ENCODE results near the gene COL4A2.
A peak's percentile ranks its signal among the peaks of the same experiment; 100 is the strongest.

The COL4A2 gene

DNA sequence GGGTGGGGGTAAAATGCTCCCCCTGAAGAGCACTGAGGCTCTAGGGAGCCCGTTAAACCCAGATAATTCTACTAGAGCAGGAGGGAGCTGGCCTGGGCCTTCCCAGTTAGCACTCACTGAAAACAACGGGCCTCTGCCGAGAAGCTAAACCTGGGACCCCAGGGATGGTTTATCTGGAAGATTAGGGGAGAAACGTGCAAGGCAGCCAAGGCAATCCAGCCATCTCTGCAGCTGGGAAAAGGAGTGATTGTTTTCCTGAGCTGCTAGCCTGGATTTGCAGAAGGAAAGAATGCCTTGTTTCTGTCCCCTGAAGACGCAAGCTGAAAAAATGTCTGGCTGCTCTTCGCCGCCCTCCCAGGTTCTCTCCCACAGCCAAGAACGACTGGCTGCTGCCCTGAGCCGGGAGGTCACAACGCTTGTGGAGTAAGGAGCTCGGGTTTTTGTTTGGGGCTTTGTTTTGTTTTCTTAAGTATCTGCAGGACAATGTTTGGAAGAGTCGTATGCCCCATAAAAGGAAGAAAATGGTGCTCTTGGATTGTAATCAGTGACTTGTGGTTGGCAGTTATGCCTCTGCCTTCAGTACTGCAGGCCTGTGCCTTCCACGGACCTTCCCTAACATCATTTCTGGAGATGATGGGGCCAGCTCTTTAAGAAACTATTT lies 31.5 kb downstream of the COL4A2 start:
- no peak for DNase-seq (ENCODE audit: low read depth in 3 of 3, low spot score in 1 of 3)

DNA sequence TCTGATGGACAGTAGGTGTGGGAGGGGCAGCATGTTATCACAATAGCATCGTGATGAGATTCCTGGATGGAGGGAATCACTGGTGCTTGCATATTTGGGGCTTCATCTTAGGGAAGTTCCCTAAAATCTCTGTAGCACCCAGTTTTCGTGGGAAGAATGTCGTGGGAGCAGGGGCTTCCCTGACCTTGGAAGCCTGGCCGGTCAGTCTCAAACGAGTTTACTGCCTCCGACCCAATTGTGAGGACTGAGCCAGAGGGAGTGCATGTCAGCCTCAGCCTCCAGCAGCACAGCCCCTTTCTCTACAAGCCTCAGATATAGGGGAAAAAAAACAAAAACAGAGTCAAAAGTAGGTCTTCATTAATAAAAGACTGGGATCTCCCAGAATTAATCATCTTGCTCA lies 32.2 kb downstream of the COL4A2 start:
- no peak for DNase-seq (ENCODE audit: low read depth in 3 of 3, low spot score in 1 of 3)

DNA sequence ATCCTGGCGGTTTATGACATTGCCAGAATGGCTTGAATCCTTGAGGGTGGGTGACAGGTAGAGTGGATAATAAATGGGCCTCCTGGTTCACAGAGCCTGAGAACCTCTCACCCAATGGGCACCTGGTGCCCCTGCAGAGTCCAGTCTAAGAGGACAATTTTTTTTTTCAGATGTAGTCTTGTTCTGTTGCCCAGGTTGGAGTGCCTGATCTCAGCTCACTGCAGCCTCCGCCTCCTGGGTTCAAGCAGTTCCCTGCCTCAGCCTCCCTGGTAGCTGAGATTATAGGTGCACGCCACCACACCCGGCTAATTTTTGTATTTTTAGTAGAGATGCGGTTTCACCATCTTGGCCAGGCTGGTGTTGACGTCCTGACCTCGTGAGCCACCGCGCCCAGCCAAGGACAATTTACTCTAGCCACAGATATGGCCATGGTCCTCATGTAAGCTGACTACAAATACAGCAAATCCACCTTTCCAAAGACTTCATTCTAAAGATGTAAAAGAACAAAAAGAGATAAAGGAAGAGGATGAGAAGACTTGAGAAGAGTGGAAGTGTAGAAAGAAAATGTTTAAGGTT lies 33.0 kb downstream of the COL4A2 start:
- DNase-seq (ENCODE audit: low read depth in 3 of 3, low spot score in 1 of 3) = no peak

DNA sequence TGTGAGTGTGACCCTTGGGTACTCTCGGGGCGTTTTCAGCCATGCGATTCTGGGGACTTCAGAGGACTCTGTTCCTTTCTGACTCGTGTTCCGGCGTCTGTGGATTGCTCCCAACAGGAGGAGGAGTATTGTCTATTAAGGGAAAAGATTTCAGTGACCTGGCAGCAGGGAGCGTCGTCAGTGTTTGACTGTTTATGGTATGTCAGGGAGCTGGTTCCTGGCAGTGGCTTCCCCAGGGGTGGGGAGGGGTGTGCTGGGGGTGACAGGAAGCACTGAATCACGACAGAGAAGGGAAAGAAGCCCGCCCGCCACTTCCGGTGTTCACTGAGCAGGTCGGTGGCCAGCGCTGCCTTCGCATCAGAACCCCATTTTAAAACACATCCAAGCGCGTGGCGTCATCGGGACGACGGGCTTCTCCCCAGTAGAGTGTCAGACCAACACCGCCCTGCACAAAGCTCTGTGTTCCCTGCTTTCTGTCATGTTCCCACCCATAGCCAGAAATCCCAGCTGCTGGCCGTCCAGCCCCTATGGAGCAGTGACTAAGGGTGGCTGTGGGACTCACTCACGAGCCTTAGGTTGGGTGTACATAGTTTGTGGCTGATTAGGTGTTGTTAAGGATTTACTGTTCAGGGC lies 33.8 kb downstream of the COL4A2 start:
- peak in 2 of 3 donors; percentile 22 to 36 for DNase-seq (ENCODE audit: low read depth in 3 of 3, low spot score in 1 of 3)

DNA sequence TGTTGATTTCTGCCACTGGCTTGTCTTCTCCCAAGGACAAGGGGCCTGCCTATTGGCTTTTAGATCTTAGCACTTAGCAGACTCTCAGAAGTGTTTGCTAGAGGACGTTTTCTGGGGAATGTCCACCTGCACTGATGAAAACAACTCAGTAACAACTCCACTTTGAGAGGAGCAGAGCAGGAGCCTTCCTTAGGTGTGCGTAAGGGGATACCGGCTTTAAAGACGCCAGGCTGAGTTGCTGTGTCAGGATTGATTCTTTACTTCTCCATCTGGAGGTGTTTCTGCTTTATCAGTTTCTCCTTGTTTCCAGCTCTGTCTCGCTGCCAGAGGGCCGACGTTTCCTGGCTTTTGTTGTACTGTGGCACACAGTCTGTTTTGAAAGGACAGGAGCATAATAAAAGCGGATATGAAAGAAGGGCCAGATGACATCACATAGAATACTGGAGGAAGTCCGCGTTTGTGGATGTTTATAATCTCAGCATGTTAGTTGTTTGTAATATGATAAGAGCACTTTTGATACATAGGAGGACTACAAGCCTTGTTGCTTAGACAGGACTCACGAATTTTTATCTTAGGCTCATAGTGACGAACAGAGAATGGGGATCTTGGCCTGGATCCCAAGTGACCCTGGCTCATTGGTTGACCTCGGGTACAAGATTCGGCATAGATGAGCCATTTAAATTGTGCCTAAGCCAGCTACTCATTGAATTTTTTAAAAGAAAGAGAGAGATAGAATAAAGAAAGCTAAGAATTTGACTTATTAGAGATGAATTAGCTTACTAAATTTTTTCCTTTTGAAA lies 34.6 kb downstream of the COL4A2 start:
- DNase-seq (ENCODE audit: low read depth in 3 of 3, low spot score in 1 of 3) = no peak

DNA sequence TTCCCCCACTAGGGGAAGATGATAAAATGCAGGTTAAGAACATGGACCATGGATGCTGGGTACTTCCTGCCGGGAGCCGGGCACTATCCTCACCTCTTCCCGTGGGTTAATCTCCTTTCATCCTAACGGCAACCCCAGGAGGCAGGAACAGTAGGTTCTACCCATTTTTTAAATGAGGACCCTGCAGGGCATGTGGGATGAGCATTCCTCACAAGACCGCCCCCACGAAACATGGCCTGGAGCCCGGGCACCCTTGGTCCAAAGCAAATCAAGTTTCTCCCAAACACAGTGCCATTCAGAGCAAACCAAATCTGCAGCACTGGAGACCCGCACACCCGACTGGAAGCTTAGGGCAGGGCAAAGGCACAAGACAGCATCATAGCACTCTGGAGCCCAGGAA lies 35.4 kb downstream of the COL4A2 start:
- no peak for DNase-seq (ENCODE audit: low read depth in 3 of 3, low spot score in 1 of 3)

DNA sequence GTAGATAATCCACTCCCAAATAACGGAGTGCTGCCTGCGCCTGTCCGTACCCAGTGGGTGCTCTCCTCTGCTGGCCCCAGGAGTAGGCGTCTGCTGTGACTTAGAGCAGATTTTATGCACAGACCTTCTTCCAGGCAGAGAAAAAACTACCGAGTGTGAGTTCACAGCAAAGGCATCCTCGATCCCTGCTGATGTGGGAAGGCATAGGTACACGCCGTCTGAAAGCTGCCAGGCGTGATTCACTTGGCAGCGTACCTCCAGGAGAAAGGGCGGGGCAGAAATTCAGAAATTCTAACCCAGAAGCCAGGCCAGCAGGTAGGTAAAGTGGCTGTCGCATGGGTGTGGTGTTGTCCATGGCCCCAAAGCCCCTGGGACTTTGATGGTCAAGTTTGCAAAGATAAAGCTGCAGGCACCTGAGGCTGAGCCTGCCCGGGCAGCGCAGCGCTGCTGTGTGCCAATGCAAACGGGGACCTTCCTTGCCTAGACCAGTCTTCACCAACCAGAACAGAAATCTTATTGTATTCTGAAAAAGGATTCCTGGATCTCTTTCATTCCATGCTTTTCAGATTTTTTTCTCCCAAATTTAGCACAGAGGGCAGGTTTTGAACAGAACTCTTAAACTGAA lies 36.3 kb downstream of the COL4A2 start:
- no peak for DNase-seq (ENCODE audit: low read depth in 3 of 3, low spot score in 1 of 3)

DNA sequence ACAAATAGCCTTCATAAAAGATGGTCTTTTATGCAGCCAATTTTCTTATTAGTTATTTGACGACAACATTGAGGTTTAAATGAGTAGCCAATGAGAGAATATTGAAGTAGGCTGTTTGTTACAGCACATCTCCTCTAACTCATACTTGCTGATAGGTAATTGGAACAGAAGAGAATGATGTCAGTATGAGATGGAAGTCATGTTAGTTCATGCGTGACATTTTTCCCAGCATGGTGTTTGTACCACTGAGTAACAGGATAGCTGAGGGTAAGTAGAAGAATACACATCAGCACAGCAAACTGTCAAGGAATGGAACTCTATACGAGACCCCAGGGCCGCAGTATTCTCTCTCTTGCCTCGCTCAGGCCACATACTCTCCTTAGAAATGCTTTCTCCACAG lies 37.2 kb downstream of the COL4A2 start:
- DNase-seq (ENCODE audit: low read depth in 3 of 3, low spot score in 1 of 3) = no peak

DNA sequence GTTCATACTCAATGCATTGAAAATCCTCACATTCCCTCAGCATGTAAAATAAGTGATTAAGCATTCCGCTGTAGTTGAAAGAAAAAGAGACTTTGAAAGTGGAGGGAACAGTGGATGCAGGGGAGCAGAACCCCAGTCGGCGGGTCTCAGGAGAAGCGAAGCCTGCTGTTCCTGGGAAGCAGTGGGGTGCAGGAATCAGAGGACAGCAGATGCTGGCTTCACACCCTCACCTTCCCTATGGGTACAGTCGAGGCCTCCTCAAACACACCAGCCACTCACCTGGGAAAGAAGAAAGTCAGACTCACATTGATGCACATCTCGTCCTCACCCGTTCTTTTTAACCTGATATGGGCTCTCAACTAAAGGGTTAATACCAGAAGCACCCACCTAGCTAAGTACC lies 38.2 kb downstream of the COL4A2 start:
- no peak for DNase-seq (ENCODE audit: low read depth in 3 of 3, low spot score in 1 of 3)

DNA sequence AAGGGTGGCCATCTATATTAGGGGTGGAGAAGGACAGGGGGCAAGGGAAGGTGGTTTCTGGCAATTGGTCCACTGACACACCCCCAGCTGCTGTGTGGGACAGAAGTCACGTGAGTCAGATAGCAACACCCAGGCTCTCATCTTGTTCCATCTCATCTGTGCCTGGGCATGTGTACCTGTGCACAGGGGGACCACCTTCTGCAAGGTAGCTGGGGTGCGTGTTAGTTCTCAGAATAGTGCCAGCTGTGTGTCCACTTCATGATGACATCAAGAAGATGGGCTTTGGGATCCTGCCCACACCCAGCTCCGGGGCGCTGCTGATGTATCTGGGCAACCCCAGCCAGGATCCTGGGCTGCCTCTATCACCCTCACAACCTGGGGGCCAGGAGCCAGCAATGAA lies 38.6 kb downstream of the COL4A2 start:
- DNase-seq (ENCODE audit: low read depth in 3 of 3, low spot score in 1 of 3) = no peak

DNA sequence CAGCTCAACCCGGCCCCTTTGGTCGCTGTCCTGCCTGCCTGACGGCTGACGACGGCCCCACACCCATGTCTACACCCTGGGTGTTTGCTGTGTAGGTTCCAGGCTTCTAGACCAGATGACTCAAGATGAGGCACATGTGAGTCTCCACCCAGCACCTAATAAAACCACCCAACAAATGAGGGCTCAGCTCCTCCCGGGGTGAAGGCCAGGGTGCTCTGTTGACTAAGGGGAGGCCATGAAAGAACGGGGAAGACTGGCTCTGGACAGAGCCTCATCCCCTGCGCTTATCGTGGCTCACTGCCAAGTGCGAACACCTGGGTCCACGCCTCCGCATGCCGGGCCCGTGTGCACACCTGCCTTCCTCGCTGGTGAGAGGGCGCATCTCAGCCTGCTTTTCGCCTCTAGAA lies 39.6 kb downstream of the COL4A2 start:
- DNase-seq (ENCODE audit: low read depth in 3 of 3, low spot score in 1 of 3) = no peak

DNA sequence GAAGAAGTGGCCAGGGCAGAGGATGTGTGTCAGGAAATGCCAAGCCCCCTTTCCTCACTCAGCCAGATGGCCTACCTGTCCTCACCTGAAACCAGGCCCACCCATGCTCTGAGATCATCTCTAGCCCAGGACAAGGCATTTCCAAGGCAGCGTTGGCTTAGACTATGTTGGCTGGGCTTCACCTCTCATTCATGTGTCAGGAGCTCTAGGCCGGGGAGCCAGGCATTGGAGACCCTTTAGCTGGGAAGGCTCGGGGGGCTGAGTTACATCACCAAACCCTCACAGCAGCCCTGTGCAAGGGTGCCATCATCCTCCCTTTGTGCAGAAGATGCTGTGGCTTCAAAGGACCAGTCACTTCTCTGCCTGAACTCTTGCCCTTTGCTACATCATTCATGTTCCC lies 40.0 kb downstream of the COL4A2 start:
- DNase-seq (ENCODE audit: low read depth in 3 of 3, low spot score in 1 of 3) = no peak

DNA sequence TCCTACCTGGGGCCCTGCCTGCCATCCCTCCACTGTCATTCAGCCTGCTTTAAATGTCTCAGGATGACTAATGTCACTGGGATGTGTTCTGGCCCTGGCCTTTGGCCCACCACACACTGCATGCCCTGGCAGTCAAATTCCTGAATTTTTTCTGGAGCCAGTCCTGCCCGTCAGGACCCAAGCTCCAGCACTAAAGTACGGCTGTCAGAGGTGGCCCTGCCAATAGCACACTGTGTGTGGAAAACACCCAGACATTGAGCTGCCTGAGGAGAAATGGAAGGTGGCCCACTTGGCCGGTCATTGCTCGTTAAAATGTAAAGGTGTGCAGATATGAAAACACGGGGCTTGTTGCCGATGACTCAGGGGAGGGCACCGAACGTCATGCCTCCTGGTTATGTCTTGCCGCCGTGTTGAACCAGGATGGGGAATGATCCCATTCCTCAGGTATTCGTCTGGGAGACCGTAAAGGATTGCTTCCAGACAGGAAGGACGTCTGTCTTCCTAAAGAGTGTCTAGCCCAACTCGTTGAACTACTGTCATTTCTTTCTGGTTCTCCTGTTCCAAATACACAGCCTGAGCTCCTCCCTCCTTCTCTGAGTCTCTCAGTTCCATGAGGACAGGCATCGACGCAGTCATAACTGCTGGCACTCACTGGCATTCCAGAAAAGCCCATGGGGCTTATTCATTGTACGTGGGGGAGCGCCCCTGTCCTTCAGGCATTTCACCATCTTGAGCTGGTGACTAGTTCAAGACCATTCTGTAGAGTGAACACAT lies 40.6 kb downstream of the COL4A2 start:
- DNase-seq (ENCODE audit: low read depth in 3 of 3, low spot score in 1 of 3) = no peak

DNA sequence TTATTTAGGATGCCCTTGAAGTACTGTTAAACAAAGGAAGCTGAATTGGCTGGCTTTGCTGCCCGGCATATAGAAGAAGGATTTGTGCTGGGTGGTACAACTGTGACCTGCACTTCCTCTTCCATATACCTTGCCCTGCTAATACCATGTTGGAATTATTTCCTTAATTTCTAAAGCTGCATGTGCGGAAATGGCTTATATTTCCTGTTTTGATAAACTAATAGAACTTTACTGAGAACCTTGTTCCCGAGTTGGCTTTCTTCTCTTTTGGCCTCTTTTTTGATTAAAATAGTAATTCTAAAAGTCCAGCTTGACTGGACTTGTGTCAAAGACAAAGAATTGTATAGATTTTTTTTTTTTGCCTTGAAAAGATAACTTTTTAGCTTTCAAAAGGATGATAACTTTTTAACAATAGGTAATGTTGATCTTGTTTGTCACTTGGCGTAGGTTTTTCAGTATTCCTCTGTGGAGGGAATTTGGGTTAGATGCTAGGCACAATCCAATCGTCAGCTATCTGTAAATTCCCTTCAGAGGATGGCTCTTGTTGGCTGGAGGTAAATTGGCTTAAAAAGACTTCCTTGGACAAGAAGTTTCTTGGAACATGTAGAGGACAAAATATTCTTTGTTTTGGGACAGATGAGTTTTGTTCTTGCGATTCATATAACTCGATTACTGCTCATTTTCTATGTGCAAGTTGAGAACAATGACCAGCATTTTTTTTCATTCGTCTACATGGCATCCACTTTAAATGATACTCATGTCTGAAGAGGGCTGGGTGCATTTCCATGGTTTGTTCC lies 41.4 kb downstream of the COL4A2 start:
- no peak for DNase-seq (ENCODE audit: low read depth in 3 of 3, low spot score in 1 of 3)

DNA sequence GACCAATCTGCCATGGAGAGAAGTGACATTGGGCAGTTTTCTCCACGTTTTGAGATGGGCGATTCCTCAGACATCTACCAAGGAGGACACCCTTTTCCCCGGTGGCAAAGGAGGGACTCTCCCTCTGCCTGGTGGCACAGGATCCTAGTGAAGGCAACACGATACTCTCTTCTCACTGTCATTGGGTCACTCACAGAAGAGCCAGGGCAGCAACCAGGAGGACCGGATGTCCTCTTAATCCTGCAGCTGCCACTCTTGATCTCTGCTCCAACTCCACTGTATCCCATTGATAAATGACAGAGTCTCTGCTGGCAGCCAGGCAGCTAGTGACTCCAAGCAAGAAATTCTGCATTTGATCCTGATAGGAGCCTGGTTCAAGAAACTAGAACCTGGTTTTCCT lies 42.2 kb downstream of the COL4A2 start:
- no peak for DNase-seq (ENCODE audit: low read depth in 3 of 3, low spot score in 1 of 3)

DNA sequence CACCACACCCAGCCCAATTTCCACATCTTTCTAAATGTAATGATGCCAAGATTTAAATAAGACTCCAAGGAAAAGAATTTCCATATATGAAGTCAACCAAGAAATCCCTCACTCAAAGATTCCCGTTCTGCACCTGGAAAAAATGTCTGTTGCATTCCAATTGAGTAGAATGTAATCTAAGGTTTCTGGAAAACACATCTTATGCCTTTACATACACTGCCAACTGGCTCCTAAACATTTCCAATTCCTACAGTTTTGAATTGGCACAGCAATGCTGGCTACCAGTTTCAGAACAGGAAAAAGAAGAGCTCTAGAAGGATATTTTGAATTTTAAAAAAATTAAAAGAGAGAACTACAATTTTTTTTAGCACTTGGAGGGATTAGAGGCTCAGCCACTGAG lies 43.0 kb downstream of the COL4A2 start:
- DNase-seq (ENCODE audit: low read depth in 3 of 3, low spot score in 1 of 3) = no peak

DNA sequence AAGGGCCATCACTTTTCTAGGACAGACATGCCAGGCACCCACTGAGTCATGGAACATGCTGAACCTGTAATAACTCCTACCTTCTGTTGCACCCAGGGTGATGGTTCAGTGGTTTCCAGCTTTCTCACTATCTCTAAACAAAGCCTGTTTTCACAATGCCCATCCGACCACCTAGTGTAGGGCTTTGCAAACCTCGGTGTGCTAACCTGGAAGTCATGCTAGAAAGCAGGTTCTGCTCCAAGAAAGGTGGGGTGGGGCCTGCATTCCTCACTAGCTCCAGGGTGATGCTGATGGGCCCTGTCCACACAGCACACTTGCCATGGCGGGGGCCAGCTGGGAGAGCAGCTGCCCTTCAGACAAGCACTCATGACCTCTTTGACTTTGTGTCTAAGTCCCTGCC lies 43.4 kb downstream of the COL4A2 start:
- DNase-seq (ENCODE audit: low read depth in 3 of 3, low spot score in 1 of 3) = no peak

DNA sequence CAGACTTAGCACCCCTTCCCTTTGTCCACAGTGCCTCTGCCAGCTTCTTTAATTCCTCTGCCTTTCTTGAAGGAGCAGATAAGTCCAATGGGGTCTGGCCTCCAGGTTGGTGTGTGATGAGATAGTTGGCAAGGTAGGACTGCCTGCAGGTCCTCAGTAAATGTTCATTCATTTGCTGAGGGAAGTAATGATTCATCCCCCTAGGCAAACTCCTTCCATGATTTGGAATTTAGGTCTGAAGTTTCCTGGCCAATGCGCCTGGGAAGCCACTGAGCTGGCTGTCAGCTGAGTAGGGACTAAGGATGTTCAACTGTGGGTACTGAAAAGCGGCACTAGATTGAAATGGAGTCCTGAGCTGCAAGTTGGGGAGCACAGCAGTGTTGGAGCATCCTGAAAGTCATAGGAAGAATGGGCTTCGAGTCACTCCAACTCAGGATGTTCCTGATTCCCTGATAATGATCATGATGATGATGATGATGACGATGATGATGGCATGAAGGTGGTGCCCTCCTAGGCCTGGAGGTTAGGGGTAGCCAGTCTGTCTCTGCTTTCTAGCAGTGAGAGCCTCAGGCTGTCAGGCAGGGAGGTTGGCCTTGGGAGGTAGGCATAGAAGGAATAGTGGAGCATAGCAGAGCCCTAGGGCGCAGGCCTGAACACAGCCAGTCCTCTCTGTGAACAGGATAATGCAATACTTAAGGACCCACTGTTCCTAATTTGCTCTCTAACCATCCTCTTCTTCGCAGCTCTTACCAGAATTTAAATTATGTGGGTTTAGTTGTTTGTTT lies 44.7 kb downstream of the COL4A2 start:
- no peak for DNase-seq (ENCODE audit: low read depth in 3 of 3, low spot score in 1 of 3)

DNA sequence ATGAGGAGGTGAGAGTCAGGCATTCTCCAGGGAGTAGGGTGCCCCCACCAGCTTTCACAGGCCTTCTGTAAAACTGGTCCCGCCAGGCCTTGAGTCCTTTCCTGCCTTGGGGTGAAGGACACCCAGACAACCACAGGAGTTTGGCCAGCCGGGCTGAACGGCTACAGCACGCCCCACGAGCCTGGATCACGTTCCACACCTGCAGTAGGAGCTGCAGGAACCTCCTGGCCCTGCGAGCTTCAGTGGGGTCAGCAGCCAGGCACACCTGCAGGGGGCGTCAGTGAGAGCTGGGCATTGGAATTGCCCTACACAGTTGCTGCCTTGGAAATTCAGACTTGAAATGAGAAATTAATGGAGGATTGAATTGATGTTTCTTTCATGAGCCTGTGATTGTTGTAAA lies 45.7 kb downstream of the COL4A2 start:
- no peak for DNase-seq (ENCODE audit: low read depth in 3 of 3, low spot score in 1 of 3)

Measured in stimulated activated CD4-positive, alpha-beta T cell treated with anti-CD3 and anti-CD28 coated beads, TNF-alpha, amount 100 ng/mL, for 1 hour (primary cell).